Natural killer cell (primary cell): ENCODE measurements around the gene CFAP299. TPM values are rescaled to one million over a fixed set of nuclear protein-coding genes. Genes with fewer than 3 reads are reported as not detected.

Experiments
- ATAC-seq, 3 donors: fragments of 150-1000 bp in 2 of 3; fragments of 200-7000 bp in 1 of 3; cut with Tn5 transposase; 1 replicate in 1 of 3; 2 replicates in 2 of 3; pipeline ENCODE4 v1.10.0; 2021; ENCODE audit warnings: mild to moderate bottlenecking in 2 of 3, moderate library complexity in 2 of 3
- DNase-seq, 2 donors: peaks; one replicate each; pipeline versions ENCODE4 v3.0.0 to v3.0.0-alpha.2; 2013 to 2021; ENCODE audit warnings: mixed read lengths in 1 of 2
- H3K27ac ChIP-seq: one replicate; pipeline ENCODE4 v1.5.1; 2013; ENCODE audit warnings: mild to moderate bottlenecking, low read length
- H3K27me3 ChIP-seq: one replicate; pipeline ENCODE4 v1.6.1; 2013; ENCODE audit warnings: low read length; ENCODE audit not compliant: control insufficient read depth, insufficient read depth
- H3K36me3 ChIP-seq: one replicate; pipeline ENCODE4 v1.6.1; 2013; ENCODE audit warnings: low read length; ENCODE audit not compliant: control insufficient read depth, insufficient read depth
- H3K4me1 ChIP-seq: one replicate; pipeline ENCODE4 v1.6.1; 2013; ENCODE audit warnings: low read length; ENCODE audit not compliant: control insufficient read depth, insufficient read depth
- H3K4me3 ChIP-seq: one replicate; pipeline ENCODE4 v1.5.1; 2013; ENCODE audit warnings: low read length
- H3K9me3 ChIP-seq: one replicate; pipeline ENCODE4 v1.6.1; 2013; ENCODE audit warnings: low read length; ENCODE audit not compliant: control insufficient read depth, insufficient read depth
- H3K27ac Mint-ChIP-seq, 2 donors: one replicate each; pipeline ENCODE4 v1.8.0; 2022; ENCODE audit warnings: mild to moderate bottlenecking in 2 of 2, mixed read lengths in 2 of 2, moderate library complexity in 1 of 2
- H3K27me3 Mint-ChIP-seq, 2 donors: one replicate each; pipeline ENCODE4 v1.8.0; 2022; ENCODE audit warnings: low read depth in 2 of 2, mixed read lengths in 2 of 2
- H3K36me3 Mint-ChIP-seq: one replicate; pipeline ENCODE4 v1.8.0; 2022; ENCODE audit warnings: mixed read lengths
- H3K4me1 Mint-ChIP-seq, 2 donors: one replicate each; pipeline ENCODE4 v1.8.0; 2022; ENCODE audit warnings: mixed read lengths in 2 of 2
- H3K4me3 Mint-ChIP-seq: one replicate; pipeline ENCODE4 v1.8.0; 2022; ENCODE audit warnings: mild to moderate bottlenecking, moderate library complexity, mixed read lengths
- H3K9me3 Mint-ChIP-seq, 2 donors: one replicate each; pipeline ENCODE4 v1.8.0; 2022; ENCODE audit warnings: mixed read lengths in 2 of 2
- CTCF ChIP-seq: fragments of 200-600 bp; IDR thresholded peaks from one replicate; pipeline ENCODE4 v1.8.0; 2022; ENCODE audit warnings: antibody characterized with exemption
- WGBS: methylation state at CpG from one replicate; pipeline ENCODE4 v1.1.7; 2013; ENCODE audit warnings: missing lambda C conversion rate; ENCODE audit not compliant: insufficient coverage; 5-methylcytosine and 5-hydroxymethylcytosine counted together
- intact Hi-C: fragments of 100-400 bp; cut with micrococcal nuclease; formaldehyde crosslinking; loops from one replicate; pipeline ENCODE4 v1.14.2; 2022
- total RNA-seq, 4 donors: library from RNA; stranded (reverse); fragments of 120-200 nt in 1 of 4; gene quantifications; one replicate each; pipeline versions ENCODE4 v1.2.3 to v1.2.4, GENCODE V29; 2013 to 2022

CFAP299 gene
- total RNA-seq, 3 donors from 2014 or later (not counting 1 experiment from before 2014, with no cell fraction given): not detected

DNA sequence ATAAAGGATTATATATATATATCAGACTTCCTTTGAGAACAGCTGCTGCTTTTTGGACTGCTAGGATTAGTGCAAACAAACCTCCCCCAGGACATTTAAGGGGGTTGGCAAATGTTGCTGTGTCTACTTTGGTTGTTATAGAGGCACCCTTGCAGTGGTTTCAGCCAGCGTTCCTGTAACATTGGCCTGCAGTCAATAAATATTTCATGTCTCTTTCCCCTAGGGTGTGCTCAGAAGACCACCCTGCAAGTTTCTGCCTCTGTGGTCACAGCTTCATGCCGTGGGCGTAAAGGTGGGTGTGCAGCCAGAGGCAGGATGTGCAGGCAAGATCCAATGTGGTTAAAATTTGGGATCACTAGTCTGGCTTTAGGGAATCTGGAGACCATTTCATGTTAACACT is 40.2 kb upstream of the CFAP299 start:
- Histone ChIP-seq H3K4me1 (no peaks in the 10 kb centered on the region), H3K4me3 (no peak overlapping the region), H3K9me3 (no peaks in the 10 kb centered on the region), H3K27me3 (peaks cover 4% of the 10 kb centered on the region), H3K36me3 (no peaks in the 10 kb centered on the region), H3K27ac (no peak overlapping the region)
- Mint-ChIP-seq H3K4me1 (no peaks in the 10 kb centered on the region), H3K9me3 (no peaks in the 10 kb centered on the region), H3K36me3 (no peaks in the 10 kb centered on the region), H3K4me3 (no peak overlapping the region), H3K27me3 (peaks cover 6 to 12% of the 10 kb centered on the region in 2 donors), H3K27ac (no peak overlapping the region)
- intact Hi-C loops: no loop called here
- WGBS: 85% methylated on average over 3 of the region's 3 CpGs
- ATAC-seq (no peak), DNase-seq (no peak)
- TF ChIP-seq CTCF: no peak

GRCh38 chr4:80295826-80296225 is 39.7 kb upstream of the CFAP299 start:
- no peak overlapping the region for H3K4me3 Mint-ChIP-seq
- 94% methylated on average over 4 of the region's 5 CpGs for WGBS

DNA sequence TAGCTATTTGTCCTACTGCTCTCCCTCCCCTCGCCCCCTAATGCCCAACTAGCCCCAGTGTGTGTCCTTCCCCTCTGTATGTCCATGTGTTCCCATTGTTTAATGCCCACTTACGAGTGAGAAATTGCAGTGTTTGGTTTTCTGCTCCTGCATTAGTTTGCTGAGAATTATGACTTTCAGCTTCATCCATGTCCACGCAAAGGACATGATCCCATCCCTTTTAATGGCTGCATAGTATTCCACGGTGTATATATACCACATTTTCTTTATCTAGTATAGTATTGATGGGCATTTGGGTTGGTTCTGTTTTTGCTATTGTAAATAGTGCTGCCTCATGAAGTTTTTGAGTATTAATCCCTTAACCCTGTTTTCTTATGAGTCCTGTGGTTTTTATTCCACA is 33.6 kb upstream of the CFAP299 start:
- Histone ChIP-seq H3K27ac (no peak overlapping the region), H3K9me3 (no peaks in the 10 kb centered on the region), H3K27me3 (peaks cover 2% of the 10 kb centered on the region), H3K4me1 (no peaks in the 10 kb centered on the region), H3K36me3 (no peaks in the 10 kb centered on the region), H3K4me3 (no peak overlapping the region)
- TF ChIP-seq CTCF: no peak
- 82% methylated on average over 2 of the region's 4 CpGs for WGBS
- ATAC-seq: no peak
- Mint-ChIP-seq H3K9me3 (no peaks in the 10 kb centered on the region), H3K27ac (no peak overlapping the region), H3K4me1 (no peaks in the 10 kb centered on the region), H3K27me3 (peaks cover 12 to 24% of the 10 kb centered on the region in 2 donors), H3K36me3 (no peaks in the 10 kb centered on the region), H3K4me3 (no peak overlapping the region)
- intact Hi-C loops: no loop called here
- no peak for DNase-seq

More at GRCh38 chr4:80295826-80296225, 39.7 kb upstream of the CFAP299 start:
- no peaks in the 10 kb centered on the region for H3K36me3 ChIP-seq
- no peak overlapping the region for H3K27ac Mint-ChIP-seq
- H3K27me3 Mint-ChIP-seq: peaks cover 6 to 17% of the 10 kb centered on the region in 2 donors
- TF ChIP-seq CTCF: no peak
- no peaks in the 10 kb centered on the region for H3K9me3 Mint-ChIP-seq
- H3K4me3 ChIP-seq: no peak overlapping the region
- intact Hi-C loops: no loop called here
- no peaks in the 10 kb centered on the region for H3K4me1 Mint-ChIP-seq
- no peak for DNase-seq
- H3K9me3 ChIP-seq: no peaks in the 10 kb centered on the region
- H3K36me3 Mint-ChIP-seq: no peaks in the 10 kb centered on the region
- no peak overlapping the region for H3K27ac ChIP-seq
- H3K4me1 ChIP-seq: no peaks in the 10 kb centered on the region
- H3K27me3 ChIP-seq: peaks cover 4% of the 10 kb centered on the region
- no peak for ATAC-seq

DNA sequence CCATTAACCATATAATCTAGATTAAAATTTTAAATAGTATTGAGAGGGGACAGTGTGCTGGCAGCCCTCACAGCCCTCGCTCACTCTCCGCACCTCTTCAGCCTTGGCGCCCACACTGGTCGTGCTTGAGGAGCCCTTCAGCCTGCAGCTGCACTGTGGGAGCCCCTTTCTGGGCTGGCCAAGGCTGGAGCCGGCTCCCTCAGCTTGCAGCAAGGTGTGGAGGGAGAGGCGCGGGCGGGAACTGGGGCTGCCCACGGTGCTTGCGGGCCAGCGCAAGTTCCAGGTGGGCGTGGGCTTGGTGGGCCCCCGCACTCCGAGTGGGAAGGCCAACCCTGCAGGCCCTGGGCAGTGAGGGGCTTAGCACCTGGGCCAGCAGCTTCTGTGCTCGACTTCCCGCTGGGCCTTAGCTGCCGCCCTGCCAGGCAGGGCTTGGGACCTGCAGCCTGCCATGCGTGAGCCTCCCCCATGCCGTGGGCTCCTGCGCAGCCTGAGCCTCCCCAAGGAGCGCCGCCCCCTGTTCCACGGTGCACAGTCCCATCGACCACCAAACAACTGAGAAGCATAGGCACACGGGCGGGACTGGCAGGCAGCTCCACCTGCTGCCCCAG is 32.8 kb upstream of the CFAP299 start:
- no peaks in the 10 kb centered on the region for H3K4me1 ChIP-seq
- no peaks in the 10 kb centered on the region for H3K9me3 ChIP-seq
- no peak for DNase-seq
- no peaks in the 10 kb centered on the region for H3K9me3 Mint-ChIP-seq
- no peaks in the 10 kb centered on the region for H3K36me3 Mint-ChIP-seq
- TF ChIP-seq CTCF: no peak
- no peak overlapping the region for H3K27ac ChIP-seq
- ATAC-seq: no peak
- peaks cover 2% of the 10 kb centered on the region for H3K27me3 ChIP-seq
- WGBS: 87% methylated on average over 26 of the region's 26 CpGs
- H3K4me1 Mint-ChIP-seq: no peaks in the 10 kb centered on the region
- H3K27ac Mint-ChIP-seq: no peak overlapping the region
- no peaks in the 10 kb centered on the region for H3K36me3 ChIP-seq
- intact Hi-C loops: no loop called here
- no peak overlapping the region for H3K4me3 ChIP-seq
- no peak overlapping the region for H3K4me3 Mint-ChIP-seq
- peaks cover 10 to 31% of the 10 kb centered on the region in 2 donors for H3K27me3 Mint-ChIP-seq
